Transverse colon (tissue), 4 donors: ENCODE measurements around the gene RGS10.

Experiments
- CTCF ChIP-seq, 5 experiments: fragments of 200-600 bp in 3 of 5; fragments of 450-650 bp in 2 of 5; sonication (generic) in 3 of 5; IDR thresholded peaks; 1 replicate in 2 of 5; 2 replicates in 3 of 5; pipeline ENCODE4 v1.5.1; 2016 to 2017; ENCODE audit warnings: antibody characterized with exemption in 5 of 5, inconsistent platforms in 3 of 5, mild to moderate bottlenecking in 2 of 5, moderate library complexity in 1 of 5
- POLR2A ChIP-seq: fragments of 450-650 bp; IDR thresholded peaks from one replicate; pipeline ENCODE4 v1.6.1; 2016; ENCODE audit warnings: antibody characterized with exemption, mild to moderate bottlenecking, moderate library complexity
- POLR2AphosphoS5 ChIP-seq, 3 donors: sonication (generic); formaldehyde crosslinking; IDR thresholded peaks; one replicate each; pipeline ENCODE4 v1.6.1; 2016; ENCODE audit warnings: antibody characterized with exemption in 3 of 3

GRCh38 chr10:119489991-119490326, 52.6 kb downstream of the RGS10 start:
- peak in 1 of 5 experiments; percentile 11 for TF ChIP-seq CTCF (IDR thresholded peaks at IDR 0.05)
- TF ChIP-seq POLR2A: no peak
- TF ChIP-seq POLR2AphosphoS5 (IDR thresholded peaks at IDR 0.05): no peak
